Osteoblast (primary cell): ENCODE data around the gene IL17REL. TPM values are rescaled to one million over a fixed set of nuclear protein-coding genes. Genes with fewer than 3 reads are reported as not detected.
A peak's percentile ranks its signal among the peaks of the same experiment; 100 is the strongest.

Experiments used
- DNase-seq: peaks from one replicate; pipeline ENCODE4 v3.0.0; 2011; ENCODE audit warnings: low spot score, mixed read lengths; ENCODE audit not compliant: insufficient read length; ENCODE audit errors: missing footprints
- H2AFZ ChIP-seq: 2 replicates; pipeline ENCODE4 v1.6.0; 2011; ENCODE audit warnings: mild to moderate bottlenecking, low read length
- H3K27ac ChIP-seq: 2 replicates; pipeline ENCODE4 v1.5.1; 2011; ENCODE audit warnings: mild to moderate bottlenecking, low read depth, low read length, moderate library complexity
- H3K27me3 ChIP-seq: 2 replicates; pipeline ENCODE4 v1.6.0; 2012; ENCODE audit warnings: mild to moderate bottlenecking, control low read depth, inconsistent platforms, low read length, moderate library complexity; ENCODE audit not compliant: insufficient read depth
- H3K36me3 ChIP-seq: 2 replicates; pipeline ENCODE4 v1.5.1; 2011; ENCODE audit warnings: mild to moderate bottlenecking, low read length, control low read depth, moderate library complexity; ENCODE audit not compliant: insufficient read depth
- H3K4me1 ChIP-seq: 2 replicates; pipeline ENCODE4 v1.5.1; 2011; ENCODE audit warnings: mild to moderate bottlenecking, low read length, control low read depth, moderate library complexity; ENCODE audit not compliant: insufficient read depth
- H3K4me2 ChIP-seq: 2 replicates; pipeline ENCODE4 v1.6.0; 2011; ENCODE audit warnings: mild to moderate bottlenecking, low read length; ENCODE audit not compliant: insufficient read depth
- H3K4me3 ChIP-seq: fragments of 200-600 bp; sonication (generic); 3 replicates; pipeline ENCODE4 v1.5.1; 2012; ENCODE audit warnings: mild to moderate bottlenecking, low read length, inconsistent platforms; ENCODE audit not compliant: insufficient read depth
- H3K79me2 ChIP-seq: 2 replicates; pipeline ENCODE4 v1.6.0; 2012; ENCODE audit warnings: mild to moderate bottlenecking, low read length, control low read depth, inconsistent platforms; ENCODE audit not compliant: insufficient read depth
- H3K9me3 ChIP-seq: 2 replicates; pipeline ENCODE4 v1.5.1; 2011; ENCODE audit warnings: low read depth, low read length, control low read depth
- H4K20me1 ChIP-seq: 2 replicates; pipeline ENCODE4 v1.6.0; 2012; ENCODE audit warnings: mild to moderate bottlenecking, low read length, control low read depth; ENCODE audit not compliant: insufficient read depth
- CTCF ChIP-seq: IDR thresholded peaks from 2 replicates; pipeline ENCODE4 v1.5.1; 2011; ENCODE audit warnings: mild to moderate bottlenecking, low read depth, low read length, moderate library complexity; ENCODE audit errors: extremely low read depth
- total RNA-seq: library from RNA; depleted of rRNA; stranded (reverse); fragments of >200 nt; gene quantifications from 2 replicates; pipeline ENCODE4 v1.2.3, GENCODE V29; 2012

IL17REL gene
- total RNA-seq, 1 donor: not detected

DNA sequence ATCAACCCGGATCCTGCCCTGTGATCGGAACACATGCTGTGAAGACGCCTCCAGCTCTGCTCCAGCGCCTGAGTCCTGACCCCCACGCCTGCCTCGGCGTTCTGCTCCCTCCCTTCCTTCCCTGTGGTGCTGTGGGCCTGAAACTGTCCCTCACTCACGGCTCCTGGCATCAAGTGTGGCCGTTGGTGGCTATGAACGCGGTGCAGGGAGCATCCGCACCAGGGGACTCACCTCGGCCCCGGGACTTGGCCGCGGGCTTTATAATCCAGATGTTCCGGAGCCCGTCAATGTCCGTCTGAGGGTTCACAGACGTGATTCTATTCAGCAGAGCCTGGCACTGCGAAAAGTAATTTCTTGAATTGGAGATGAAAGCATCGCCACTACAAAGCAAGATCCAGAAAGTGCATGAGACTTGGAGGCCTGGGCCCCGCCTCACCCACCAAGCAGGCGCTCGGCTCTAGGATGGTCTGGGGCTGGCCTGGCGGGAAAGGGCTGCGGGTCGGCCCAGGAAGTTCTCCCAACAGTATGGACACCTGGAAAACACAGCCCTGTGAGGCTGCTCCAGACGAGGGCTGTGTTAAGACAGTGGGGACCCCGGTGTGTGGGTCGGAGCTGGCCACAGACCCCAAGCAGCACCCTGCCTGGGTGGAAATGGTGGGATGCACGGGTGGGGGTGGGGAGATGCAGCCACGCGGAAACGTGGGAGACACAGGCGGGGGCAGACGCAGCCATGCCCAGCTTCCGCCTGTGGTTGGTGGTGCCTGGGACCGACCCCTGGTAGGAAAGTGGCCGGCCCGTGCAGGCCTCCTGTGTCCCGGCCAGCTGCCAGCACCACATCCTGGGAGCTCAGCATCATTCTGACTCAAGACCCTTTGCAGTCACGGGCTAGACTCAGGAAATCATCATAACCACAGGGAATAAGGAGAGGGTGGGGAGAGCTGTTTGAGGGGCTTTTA lies 21.8 kb upstream of the IL17REL start:
- H3K4me1 ChIP-seq: no peaks in the 10 kb centered on the region
- DNase-seq: peak; percentile 90
- H4K20me1 ChIP-seq: no peaks in the 10 kb centered on the region
- H3K4me2 ChIP-seq: no peak overlapping the region
- H2AFZ ChIP-seq: no peak overlapping the region
- H3K36me3 ChIP-seq: no peaks in the 10 kb centered on the region
- no peaks in the 10 kb centered on the region for H3K27me3 ChIP-seq
- no peak for TF ChIP-seq CTCF
- no peak overlapping the region for H3K27ac ChIP-seq
- H3K4me3 ChIP-seq: no peak overlapping the region
- no peaks in the 10 kb centered on the region for H3K79me2 ChIP-seq
- no peaks in the 10 kb centered on the region for H3K9me3 ChIP-seq

- no peaks in the 10 kb centered on the region for H4K20me1 ChIP-seq
- H2AFZ ChIP-seq: no peak overlapping the region
- TF ChIP-seq CTCF: no peak
- no peaks in the 10 kb centered on the region for H3K79me2 ChIP-seq
- peaks cover under 1% of the 10 kb centered on the region for H3K4me1 ChIP-seq
- no peaks in the 10 kb centered on the region for H3K27me3 ChIP-seq
- H3K4me2 ChIP-seq: no peak overlapping the region
- no peak overlapping the region for H3K27ac ChIP-seq
- H3K9me3 ChIP-seq: no peaks in the 10 kb centered on the region
- DNase-seq: peak; percentile 54
- no peak overlapping the region for H3K4me3 ChIP-seq
- no peaks in the 10 kb centered on the region for H3K36me3 ChIP-seq
Measured at GRCh38 chr22:50032941-50033601, 20.5 kb upstream of the IL17REL start.

- H2AFZ ChIP-seq: no peak overlapping the region
- peak; percentile 81 for DNase-seq
- no peak for TF ChIP-seq CTCF
- H3K9me3 ChIP-seq: no peaks in the 10 kb centered on the region
- H3K27ac ChIP-seq: no peak overlapping the region
- peaks cover 2% of the 10 kb centered on the region for H3K4me1 ChIP-seq
- no peak overlapping the region for H3K4me2 ChIP-seq
- H3K27me3 ChIP-seq: no peaks in the 10 kb centered on the region
- no peaks in the 10 kb centered on the region for H3K36me3 ChIP-seq
- H3K4me3 ChIP-seq: no peak overlapping the region
- H3K79me2 ChIP-seq: no peaks in the 10 kb centered on the region
- H4K20me1 ChIP-seq: no peaks in the 10 kb centered on the region
Measured at GRCh38 chr22:50032109-50032871, 19.7 kb upstream of the IL17REL start.
